Body of pancreas (tissue), 4 donors: ENCODE results near the gene DNAH8.

Experiments
- POLR2A ChIP-seq, 3 donors: fragments of 450-650 bp; IDR thresholded peaks; one replicate each; pipeline ENCODE4 v1.6.1; 2016; ENCODE audit warnings: antibody characterized with exemption in 3 of 3, mild to moderate bottlenecking in 2 of 3
- TF ChIP-seq, protein P1 (sequence below), 7 experiments: fragments of 450-650 bp in 4 of 7; fragments of 200-600 bp in 3 of 7; sonication (generic) in 3 of 7; IDR thresholded peaks; one replicate each; pipeline ENCODE4 v1.5.1; 2016 to 2019; ENCODE audit warnings: antibody characterized with exemption in 7 of 7

- TF ChIP-seq, protein P1, sequence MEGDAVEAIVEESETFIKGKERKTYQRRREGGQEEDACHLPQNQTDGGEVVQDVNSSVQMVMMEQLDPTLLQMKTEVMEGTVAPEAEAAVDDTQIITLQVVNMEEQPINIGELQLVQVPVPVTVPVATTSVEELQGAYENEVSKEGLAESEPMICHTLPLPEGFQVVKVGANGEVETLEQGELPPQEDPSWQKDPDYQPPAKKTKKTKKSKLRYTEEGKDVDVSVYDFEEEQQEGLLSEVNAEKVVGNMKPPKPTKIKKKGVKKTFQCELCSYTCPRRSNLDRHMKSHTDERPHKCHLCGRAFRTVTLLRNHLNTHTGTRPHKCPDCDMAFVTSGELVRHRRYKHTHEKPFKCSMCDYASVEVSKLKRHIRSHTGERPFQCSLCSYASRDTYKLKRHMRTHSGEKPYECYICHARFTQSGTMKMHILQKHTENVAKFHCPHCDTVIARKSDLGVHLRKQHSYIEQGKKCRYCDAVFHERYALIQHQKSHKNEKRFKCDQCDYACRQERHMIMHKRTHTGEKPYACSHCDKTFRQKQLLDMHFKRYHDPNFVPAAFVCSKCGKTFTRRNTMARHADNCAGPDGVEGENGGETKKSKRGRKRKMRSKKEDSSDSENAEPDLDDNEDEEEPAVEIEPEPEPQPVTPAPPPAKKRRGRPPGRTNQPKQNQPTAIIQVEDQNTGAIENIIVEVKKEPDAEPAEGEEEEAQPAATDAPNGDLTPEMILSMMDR (IDR thresholded peaks at IDR 0.05) = no peak
- no peak for TF ChIP-seq POLR2A (IDR thresholded peaks at IDR 0.05)
Measured at GRCh38 chr6:38719358-38719757, 4.2 kb downstream of the DNAH8 start.
